GM19035 (cell line): ENCODE measurements around the gene SCYGR6.

Experiments used
- ATAC-seq: cut with Tn5 transposase; IDR thresholded peaks from one replicate; pipeline ENCODE4 v1.9.1; 2021; ENCODE audit not compliant: unreplicated experiment

SCYGR6 gene

DNA sequence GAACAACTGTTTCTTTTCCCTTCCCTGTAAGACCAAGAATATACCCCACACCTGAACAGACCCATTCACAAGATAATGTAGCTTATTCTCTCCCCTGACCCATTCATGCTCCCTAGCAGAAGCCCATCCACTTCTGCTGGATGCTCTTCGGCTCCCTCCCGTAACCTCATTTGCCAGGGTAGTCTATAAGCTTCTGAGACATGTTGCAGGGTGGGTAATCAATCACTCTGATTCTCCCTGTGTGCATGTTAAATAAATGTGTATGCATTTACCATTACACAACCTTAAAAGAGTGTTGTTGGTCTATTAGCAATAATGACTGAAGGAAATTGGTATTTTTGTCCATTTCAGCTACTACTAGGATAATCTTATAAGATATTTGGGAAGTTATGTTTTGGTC lies 8.1 kb downstream of the SCYGR6 start:
- no peak for ATAC-seq

DNA sequence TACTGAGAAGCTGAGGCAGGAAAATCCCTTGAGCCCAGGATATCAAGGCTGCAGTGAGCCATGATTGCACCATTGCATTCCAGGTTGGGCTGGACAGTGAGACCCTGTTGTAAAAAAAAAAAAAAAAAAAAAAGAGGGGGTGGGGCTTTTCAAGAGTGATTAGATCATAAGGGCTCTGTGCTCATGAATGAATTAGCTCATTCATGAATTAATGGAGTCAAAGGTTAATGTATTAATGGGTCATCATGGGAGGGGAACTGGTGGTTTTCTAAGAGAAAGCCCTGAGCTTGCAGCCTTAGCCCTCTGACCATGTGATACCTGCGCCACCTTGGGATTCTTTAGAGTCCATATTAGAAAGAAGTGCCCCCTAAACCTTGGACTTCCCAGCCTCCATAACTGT lies 11.3 kb downstream of the SCYGR6 start:
- no peak for ATAC-seq

DNA sequence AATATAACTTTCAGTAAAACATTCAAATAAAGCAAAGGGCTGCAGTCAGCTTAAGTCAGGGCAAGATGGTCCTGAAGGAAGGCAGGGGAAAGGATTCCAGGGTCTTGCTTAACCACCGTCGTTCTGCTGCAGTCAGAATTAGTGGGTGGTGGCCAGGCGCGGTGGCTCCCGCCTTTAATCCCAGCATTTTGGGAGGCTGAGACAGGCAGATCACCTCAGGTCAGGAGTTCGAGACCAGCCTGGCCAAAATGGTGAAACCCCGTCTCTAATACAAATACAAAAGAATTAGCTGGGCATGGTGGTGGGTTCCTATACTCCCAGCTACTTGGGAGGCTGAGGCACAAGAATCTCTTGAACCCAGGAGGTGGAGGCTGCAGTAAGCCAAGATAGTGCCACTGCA lies 13.6 kb downstream of the SCYGR6 start:
- no peak for ATAC-seq

DNA sequence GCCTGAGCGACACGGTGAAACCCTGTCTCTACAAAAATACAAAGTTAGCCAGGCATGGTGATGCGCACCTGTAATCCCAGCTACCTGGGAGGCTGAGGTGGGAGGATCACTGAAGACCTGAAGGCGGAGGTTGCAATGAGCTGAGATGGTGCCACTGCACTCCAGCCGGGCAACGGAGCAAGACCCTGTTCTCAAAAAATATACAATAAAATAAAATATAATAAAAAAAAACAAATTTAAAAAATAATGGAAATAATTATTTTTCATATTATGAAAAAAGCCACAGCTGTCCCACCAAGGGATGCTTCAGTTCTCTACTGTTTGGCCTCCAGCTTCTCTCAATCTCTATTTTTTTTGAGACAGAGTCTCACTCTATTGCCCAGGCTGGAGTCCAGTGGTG lies 17.2 kb downstream of the SCYGR6 start:
- no peak for ATAC-seq

DNA sequence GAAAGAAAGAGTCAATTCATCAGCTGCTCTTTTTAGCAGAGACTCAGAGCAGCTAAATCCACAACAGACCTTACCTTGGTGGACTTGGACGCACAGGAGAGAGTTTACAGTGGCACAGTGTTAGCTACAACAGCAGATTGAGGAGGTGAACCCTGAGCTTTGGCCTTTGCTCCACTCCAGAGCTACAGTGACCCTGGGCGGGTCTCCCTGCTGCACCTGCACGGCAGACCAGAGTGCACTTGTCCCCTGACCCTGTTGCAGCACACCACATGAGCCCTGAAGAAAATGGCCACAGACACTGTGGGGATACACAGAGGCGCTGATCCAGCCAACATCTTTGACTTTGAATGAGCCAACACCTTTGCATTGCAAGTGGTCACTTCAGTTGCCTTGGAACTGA lies 17.7 kb downstream of the SCYGR6 start:
- no peak for ATAC-seq

DNA sequence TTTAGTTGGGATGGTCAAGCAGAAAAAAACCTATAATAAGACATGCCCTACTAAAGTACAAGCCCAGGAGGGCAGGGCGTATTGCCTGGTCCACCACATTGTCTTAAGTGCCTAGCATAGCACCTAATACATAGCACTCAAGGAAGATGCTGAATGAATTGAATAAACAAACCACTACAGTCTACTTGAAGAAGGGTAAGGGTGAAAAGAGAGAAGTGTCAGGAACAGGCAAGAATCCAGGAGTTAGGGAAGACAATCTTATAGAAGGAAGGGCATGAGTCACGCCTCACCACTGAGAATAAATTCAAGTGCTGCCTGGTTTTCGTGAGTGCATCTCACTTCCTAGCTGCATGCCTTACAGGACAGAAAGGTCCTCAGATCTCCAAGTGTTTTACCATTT lies 20.6 kb downstream of the SCYGR6 start:
- ATAC-seq: no peak

DNA sequence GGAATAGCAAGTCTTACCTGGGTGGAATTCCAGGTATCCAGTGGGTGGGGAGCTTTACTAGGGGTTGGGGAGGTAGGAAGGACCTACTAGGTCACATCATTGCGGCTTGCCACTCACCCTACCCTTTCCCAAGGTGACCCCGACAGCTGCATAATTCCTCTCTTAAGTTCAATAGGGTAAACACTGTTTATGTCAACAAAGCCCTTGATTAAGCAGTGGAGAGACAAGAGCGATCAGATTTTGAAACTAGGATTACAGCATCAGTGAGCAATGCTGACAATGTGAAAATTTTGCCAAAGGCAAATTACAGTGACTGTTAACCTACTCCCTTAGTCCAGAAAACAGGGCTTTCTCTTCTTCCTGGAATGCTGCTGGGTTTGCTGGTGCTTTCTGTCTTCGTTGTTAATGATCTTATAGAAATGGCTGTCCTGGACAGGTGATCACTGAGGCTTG lies 21.3 kb downstream of the SCYGR6 start:
- ATAC-seq: no peak

DNA sequence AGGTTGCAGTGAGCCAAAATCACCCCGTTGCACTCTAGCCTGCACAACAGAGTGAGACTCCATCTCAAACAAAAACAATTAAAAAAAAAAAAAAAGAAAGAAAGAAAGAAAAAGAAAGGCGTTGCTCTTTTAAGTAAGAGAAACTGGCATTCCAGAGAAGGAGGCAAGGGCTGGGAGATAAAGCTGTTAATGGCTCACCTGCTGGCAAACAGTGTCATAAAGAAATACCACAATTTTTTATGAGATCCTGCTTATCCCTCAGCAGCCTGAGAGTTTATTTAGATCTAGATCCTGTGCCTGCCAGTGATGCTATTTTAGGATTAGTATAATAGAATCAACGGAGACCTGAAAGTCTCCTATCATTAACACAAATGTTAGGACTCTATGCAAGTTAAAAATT lies 23.0 kb downstream of the SCYGR6 start:
- ATAC-seq: no peak

DNA sequence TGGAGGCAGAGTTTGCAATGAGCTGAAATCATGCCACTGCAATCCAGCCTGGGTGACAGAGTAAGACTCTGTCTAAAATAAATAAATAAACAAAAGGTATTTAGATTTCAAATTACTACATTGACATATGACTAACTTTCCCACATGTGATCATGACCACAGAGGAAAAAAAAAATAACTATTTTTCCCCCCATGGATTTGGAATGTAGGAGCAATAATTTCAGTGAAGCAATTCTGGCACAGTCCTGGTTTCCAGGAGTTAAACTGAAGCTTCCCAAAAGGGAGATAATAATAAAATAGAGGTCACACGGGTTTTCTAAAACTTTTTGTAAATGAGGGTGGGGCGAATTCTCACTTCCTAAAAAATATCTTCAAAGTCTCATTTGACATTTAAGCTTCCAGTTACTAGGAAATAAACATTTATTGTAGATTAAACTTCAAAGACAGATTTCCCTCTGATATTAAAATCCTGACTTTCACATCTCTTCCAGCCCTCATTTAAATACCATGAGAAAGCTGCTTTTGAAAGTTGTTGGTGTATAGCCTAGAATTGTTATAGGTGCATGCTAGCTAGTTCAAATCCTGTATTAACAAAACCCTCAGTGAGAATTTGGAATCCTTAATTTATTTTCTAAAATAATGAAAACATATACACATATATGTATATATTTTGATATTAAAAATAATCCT lies 27.4 kb downstream of the SCYGR6 start:
- ATAC-seq: no peak

DNA sequence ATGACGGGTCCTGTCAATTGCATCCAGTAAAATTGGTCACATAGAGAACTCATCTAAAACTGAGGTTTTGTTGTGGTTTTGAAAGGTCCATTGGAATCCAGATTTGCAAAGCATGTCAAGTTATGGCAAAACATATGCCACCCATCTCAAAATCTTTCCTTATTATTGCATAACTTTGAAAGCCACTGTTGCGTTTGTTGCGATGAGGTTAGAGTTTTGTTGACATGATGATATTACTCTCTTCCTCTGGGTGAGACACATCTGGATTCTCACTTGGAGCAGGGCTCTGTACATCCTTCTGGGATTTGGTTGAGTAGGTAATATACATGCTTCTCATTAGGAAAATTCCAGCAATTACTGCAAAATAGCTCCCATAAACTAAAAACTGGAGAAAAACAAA lies 37.4 kb downstream of the SCYGR6 start:
- ATAC-seq: no peak

DNA sequence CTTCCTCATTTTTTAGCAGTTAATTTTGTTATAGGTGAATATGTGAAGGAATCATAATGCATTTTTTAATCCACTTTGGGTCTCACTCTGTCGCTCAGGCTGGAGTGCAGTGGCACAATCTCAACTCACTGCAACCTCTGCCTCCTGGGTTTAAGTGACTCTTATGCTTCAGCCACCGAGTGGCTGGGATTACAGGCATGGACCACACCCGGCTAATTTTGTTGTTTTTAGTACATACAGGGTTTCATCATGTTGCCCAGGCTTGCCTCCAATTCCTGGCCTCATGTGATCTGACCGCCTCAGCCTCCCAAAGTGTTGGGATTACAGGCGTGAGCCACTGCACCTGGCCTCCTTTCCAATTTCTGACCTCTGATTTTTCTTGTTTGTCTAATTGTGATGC lies 40.3 kb downstream of the SCYGR6 start:
- ATAC-seq: no peak

DNA sequence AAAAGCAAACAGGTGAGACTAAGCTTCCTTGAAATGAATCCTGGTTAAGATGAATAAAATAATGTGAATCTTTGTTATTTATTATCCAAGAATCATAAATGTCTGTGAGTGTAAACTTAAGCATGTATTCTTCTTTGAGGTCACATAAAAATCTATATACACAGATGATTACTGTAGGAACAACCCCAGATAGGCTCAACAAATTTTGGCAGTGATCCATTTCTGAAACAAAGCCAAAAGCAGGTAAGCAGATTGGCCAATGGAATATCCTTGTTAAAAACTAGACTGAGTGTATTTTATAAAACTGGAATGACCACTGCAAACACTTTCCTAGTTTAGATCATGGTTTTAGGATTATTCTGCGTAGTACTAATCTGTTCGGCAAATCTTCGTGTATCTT lies 46.6 kb downstream of the SCYGR6 start:
- ATAC-seq: no peak

DNA sequence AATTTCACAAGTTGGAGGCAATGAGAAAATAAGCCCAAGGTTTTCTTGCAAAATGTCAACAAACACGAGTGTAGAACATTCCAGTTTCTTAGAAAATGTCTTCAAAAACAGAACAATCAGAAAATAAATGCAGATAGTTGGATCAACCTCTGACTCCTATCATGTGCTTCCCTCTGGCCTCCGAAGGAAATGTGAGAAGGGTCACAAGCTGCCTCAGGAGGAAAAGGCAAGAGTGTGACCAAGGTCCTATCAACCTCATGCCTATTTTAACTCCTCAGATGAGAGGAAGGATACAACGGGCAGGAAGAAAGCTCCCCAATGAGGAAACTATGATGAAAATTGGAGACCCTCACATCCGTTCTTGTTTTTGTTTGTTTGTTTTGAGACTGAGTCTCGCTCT lies 50.1 kb downstream of the SCYGR6 start:
- no peak for ATAC-seq
